Neural cell (in vitro differentiated cells): ENCODE results near the gene AKIRIN1.

Source experiments
- CTCF ChIP-seq: fragments of 450-650 bp; IDR thresholded peaks from 2 replicates; pipeline ENCODE4 v1.5.1; 2014; ENCODE audit warnings: antibody characterized with exemption, mild to moderate bottlenecking, moderate library complexity; ENCODE audit not compliant: poor library complexity, severe bottlenecking
- REST ChIP-seq: IDR thresholded peaks from 2 replicates; pipeline ENCODE4 v1.6.1; 2012; ENCODE audit warnings: borderline replicate concordance
- TAF1 ChIP-seq: IDR thresholded peaks from 2 replicates; pipeline ENCODE4 v1.6.1; 2012; ENCODE audit warnings: low read depth

- TF ChIP-seq REST: no peak
- TF ChIP-seq CTCF: no peak
- no peak for TF ChIP-seq TAF1
These were observed 53.7 kb downstream of the AKIRIN1 start for GRCh38 chr1:39044762-39045161.
